ENCODE results near the gene ARHGAP9. TPM values are rescaled to one million over a fixed set of nuclear protein-coding genes. Genes with fewer than 3 reads are reported as not detected.

Gene ARHGAP9
- total RNA-seq, 1 donor from 2014 or later, result 1.1 TPM

GRCh38 chr12:57452181-57452936 lies 27.3 kb downstream of the ARHGAP9 start:
- no peak for DNase-seq (ENCODE audit: low read depth)
- TF ChIP-seq CTCF (IDR thresholded peaks at IDR 0.05; ENCODE audit: insufficient read depth, low read length, poor library complexity, severe bottlenecking), result no peak
- H3K27me3 ChIP-seq (ENCODE audit: control insufficient read depth, insufficient read depth, low read length), result peaks cover 2% of the 10 kb centered on the region
- H3K4me3 ChIP-seq (ENCODE audit: low read depth, low read length), result no peak overlapping the region
- H3K36me3 ChIP-seq (ENCODE audit: control insufficient read depth, insufficient read depth, low read length), result no peaks in the 10 kb centered on the region

- Histone ChIP-seq H3K36me3 (ENCODE audit: control insufficient read depth, insufficient read depth, low read length) (no peaks in the 10 kb centered on the region), H3K4me3 (ENCODE audit: low read depth, low read length) (no peak overlapping the region), H3K27me3 (ENCODE audit: control insufficient read depth, insufficient read depth, low read length) (peaks cover 2% of the 10 kb centered on the region)
- TF ChIP-seq CTCF (IDR thresholded peaks at IDR 0.05; ENCODE audit: insufficient read depth, low read length, poor library complexity, severe bottlenecking), result no peak
- DNase-seq (ENCODE audit: low read depth), result no peak
These were observed 28.4 kb downstream of the ARHGAP9 start for GRCh38 chr12:57451233-57451778.

- no peak for DNase-seq (ENCODE audit: low read depth)
- no peak overlapping the region for H3K4me3 ChIP-seq (ENCODE audit: low read depth, low read length)
- peaks cover 2% of the 10 kb centered on the region for H3K27me3 ChIP-seq (ENCODE audit: control insufficient read depth, insufficient read depth, low read length)
- H3K36me3 ChIP-seq (ENCODE audit: control insufficient read depth, insufficient read depth, low read length), result no peaks in the 10 kb centered on the region
- TF ChIP-seq CTCF (IDR thresholded peaks at IDR 0.05; ENCODE audit: insufficient read depth, low read length, poor library complexity, severe bottlenecking), result no peak
These were observed 29.6 kb downstream of the ARHGAP9 start for GRCh38 chr12:57450057-57450456.

GRCh38 chr12:57449375-57449774 lies 30.3 kb downstream of the ARHGAP9 start:
- H3K27me3 ChIP-seq (ENCODE audit: control insufficient read depth, insufficient read depth, low read length), result peaks cover 2% of the 10 kb centered on the region
- H3K4me3 ChIP-seq (ENCODE audit: low read depth, low read length), result no peak overlapping the region
- no peak for DNase-seq (ENCODE audit: low read depth)
- no peak for TF ChIP-seq CTCF (IDR thresholded peaks at IDR 0.05; ENCODE audit: insufficient read depth, low read length, poor library complexity, severe bottlenecking)
- H3K36me3 ChIP-seq (ENCODE audit: control insufficient read depth, insufficient read depth, low read length), result no peaks in the 10 kb centered on the region

- H3K36me3 ChIP-seq (ENCODE audit: control insufficient read depth, insufficient read depth, low read length), result no peaks in the 10 kb centered on the region
- H3K27me3 ChIP-seq (ENCODE audit: control insufficient read depth, insufficient read depth, low read length), result peaks cover 2% of the 10 kb centered on the region
- DNase-seq (ENCODE audit: low read depth), result no peak
- TF ChIP-seq CTCF (IDR thresholded peaks at IDR 0.05; ENCODE audit: insufficient read depth, low read length, poor library complexity, severe bottlenecking), result no peak
- H3K4me3 ChIP-seq (ENCODE audit: low read depth, low read length), result no peak overlapping the region
These were observed 31.0 kb downstream of the ARHGAP9 start for GRCh38 chr12:57448669-57449068.

All from kidney epithelial cell (primary cell).